ENCODE results near the gene ATG9A. TPM values are rescaled to one million over a fixed set of nuclear protein-coding genes. Genes with fewer than 3 reads are reported as not detected.

Gene ATG9A
- total RNA-seq, 1 experiment from 2014 or later = 42.9 TPM

GRCh38 chr2:219218732-219219701 lies 10.4 kb downstream of the ATG9A start, which contains the start of gene ABCB6:
TSS of gene ABCB6 (minus strand) at chr2:219218958. CDS start at chr2:219218673, 285 bp downstream.
- H3K36me3 Mint-ChIP-seq = peaks cover 38% of the 10 kb centered on the region
- peak within 1 kb of the TSS; percentile 79 for H3K27ac Mint-ChIP-seq
- peak; percentile 74 for ATAC-seq
- H3K4me1 Mint-ChIP-seq = peaks cover 25% of the 10 kb centered on the region
- DNase-seq (ENCODE audit: low spot score) = peak; percentile 92
- ChIA-PET CTCF (interaction anchor here (0.7 to 2.8 kb wide), 11 partner anchors 10 to 310 kb away, joined by 3 to 24 read pairs (median 4); partner anchors contain the start of genes ANKZF1, ATG9A, DNPEP and TUBA4B), POLR2A (interaction anchor here (1.0 to 3.0 kb wide), 8 partner anchors 11 to 265 kb away, joined by 4 to 21 read pairs (median 10); partner anchors contain the start of genes ANKZF1, ATG9A, DNAJB2 and DNPEP)
- H3K4me3 Mint-ChIP-seq = peak within 1 kb of the TSS; percentile 85
- no peaks in the 10 kb centered on the region for H3K9me3 Mint-ChIP-seq
- H3K27me3 Mint-ChIP-seq (ENCODE audit: low read depth) = no peaks in the 10 kb centered on the region
- TF ChIP-seq, protein P1, sequence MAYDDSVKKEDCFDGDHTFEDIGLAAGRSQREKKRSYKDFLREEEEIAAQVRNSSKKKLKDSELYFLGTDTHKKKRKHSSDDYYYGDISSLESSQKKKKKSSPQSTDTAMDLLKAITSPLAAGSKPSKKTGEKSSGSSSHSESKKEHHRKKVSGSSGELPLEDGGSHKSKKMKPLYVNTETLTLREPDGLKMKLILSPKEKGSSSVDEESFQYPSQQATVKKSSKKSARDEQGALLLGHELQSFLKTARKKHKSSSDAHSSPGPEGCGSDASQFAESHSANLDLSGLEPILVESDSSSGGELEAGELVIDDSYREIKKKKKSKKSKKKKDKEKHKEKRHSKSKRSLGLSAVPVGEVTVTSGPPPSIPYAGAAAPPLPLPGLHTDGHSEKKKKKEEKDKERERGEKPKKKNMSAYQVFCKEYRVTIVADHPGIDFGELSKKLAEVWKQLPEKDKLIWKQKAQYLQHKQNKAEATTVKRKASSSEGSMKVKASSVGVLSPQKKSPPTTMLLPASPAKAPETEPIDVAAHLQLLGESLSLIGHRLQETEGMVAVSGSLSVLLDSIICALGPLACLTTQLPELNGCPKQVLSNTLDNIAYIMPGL (CRISPR knock-in tag; IDR thresholded peaks at IDR 0.05) = peak; percentile 55; the same call in 1 of the 2 replicates
- TF ChIP-seq OVOL2 (CRISPR knock-in tag; IDR thresholded peaks at IDR 0.05; ENCODE audit: borderline replicate concordance) = no peak
- TF ChIP-seq, protein P2, sequence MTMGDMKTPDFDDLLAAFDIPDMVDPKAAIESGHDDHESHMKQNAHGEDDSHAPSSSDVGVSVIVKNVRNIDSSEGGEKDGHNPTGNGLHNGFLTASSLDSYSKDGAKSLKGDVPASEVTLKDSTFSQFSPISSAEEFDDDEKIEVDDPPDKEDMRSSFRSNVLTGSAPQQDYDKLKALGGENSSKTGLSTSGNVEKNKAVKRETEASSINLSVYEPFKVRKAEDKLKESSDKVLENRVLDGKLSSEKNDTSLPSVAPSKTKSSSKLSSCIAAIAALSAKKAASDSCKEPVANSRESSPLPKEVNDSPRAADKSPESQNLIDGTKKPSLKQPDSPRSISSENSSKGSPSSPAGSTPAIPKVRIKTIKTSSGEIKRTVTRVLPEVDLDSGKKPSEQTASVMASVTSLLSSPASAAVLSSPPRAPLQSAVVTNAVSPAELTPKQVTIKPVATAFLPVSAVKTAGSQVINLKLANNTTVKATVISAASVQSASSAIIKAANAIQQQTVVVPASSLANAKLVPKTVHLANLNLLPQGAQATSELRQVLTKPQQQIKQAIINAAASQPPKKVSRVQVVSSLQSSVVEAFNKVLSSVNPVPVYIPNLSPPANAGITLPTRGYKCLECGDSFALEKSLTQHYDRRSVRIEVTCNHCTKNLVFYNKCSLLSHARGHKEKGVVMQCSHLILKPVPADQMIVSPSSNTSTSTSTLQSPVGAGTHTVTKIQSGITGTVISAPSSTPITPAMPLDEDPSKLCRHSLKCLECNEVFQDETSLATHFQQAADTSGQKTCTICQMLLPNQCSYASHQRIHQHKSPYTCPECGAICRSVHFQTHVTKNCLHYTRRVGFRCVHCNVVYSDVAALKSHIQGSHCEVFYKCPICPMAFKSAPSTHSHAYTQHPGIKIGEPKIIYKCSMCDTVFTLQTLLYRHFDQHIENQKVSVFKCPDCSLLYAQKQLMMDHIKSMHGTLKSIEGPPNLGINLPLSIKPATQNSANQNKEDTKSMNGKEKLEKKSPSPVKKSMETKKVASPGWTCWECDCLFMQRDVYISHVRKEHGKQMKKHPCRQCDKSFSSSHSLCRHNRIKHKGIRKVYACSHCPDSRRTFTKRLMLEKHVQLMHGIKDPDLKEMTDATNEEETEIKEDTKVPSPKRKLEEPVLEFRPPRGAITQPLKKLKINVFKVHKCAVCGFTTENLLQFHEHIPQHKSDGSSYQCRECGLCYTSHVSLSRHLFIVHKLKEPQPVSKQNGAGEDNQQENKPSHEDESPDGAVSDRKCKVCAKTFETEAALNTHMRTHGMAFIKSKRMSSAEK (CRISPR knock-in tag; IDR thresholded peaks at IDR 0.05; ENCODE audit: borderline replicate concordance) = no peak
- TF ChIP-seq ZNF281 (CRISPR knock-in tag; IDR thresholded peaks at IDR 0.05) = peak; percentile 24; the same call in 1 of the 2 replicates
- TF ChIP-seq, protein P3, sequence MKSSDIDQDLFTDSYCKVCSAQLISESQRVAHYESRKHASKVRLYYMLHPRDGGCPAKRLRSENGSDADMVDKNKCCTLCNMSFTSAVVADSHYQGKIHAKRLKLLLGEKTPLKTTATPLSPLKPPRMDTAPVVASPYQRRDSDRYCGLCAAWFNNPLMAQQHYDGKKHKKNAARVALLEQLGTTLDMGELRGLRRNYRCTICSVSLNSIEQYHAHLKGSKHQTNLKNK (CRISPR knock-in tag; IDR thresholded peaks at IDR 0.05) = no peak
- 0 out of 2 replicates have a peak, but pooled peaks have one; percentile 41 for TF ChIP-seq ZNF138 (CRISPR knock-in tag; conservative IDR thresholded peaks at IDR 0.05)
- 0 out of 2 replicates have a peak, but pooled peaks have one; percentile 20 for TF ChIP-seq ESRRA (CRISPR knock-in tag; IDR thresholded peaks at IDR 0.05; ENCODE audit: borderline replicate concordance)
- TF ChIP-seq ZNF396 (CRISPR knock-in tag; IDR thresholded peaks at IDR 0.05; ENCODE audit: borderline replicate concordance) = no peak
- TF ChIP-seq SMAD4 (CRISPR knock-in tag; IDR thresholded peaks at IDR 0.05) = no peak
- TF ChIP-seq, protein P4, sequence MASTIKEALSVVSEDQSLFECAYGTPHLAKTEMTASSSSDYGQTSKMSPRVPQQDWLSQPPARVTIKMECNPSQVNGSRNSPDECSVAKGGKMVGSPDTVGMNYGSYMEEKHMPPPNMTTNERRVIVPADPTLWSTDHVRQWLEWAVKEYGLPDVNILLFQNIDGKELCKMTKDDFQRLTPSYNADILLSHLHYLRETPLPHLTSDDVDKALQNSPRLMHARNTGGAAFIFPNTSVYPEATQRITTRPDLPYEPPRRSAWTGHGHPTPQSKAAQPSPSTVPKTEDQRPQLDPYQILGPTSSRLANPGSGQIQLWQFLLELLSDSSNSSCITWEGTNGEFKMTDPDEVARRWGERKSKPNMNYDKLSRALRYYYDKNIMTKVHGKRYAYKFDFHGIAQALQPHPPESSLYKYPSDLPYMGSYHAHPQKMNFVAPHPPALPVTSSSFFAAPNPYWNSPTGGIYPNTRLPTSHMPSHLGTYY (CRISPR knock-in tag; IDR thresholded peaks at IDR 0.05) = no peak
- no peak for TF ChIP-seq MXD4 (CRISPR knock-in tag; IDR thresholded peaks at IDR 0.05; ENCODE audit: borderline replicate concordance)
- TF ChIP-seq CREM (CRISPR knock-in tag; IDR thresholded peaks at IDR 0.05) = peak; percentile 43; the same call in 1 of the 2 replicates
- TF ChIP-seq ZNF317 (CRISPR knock-in tag; IDR thresholded peaks at IDR 0.05; ENCODE audit: borderline replicate concordance, low read depth) = no peak
- TF ChIP-seq TEAD4 (CRISPR knock-in tag; IDR thresholded peaks at IDR 0.05) = peak; percentile 53; the same call in 1 of the 2 replicates
- peak; percentile 92; the same call in 1 of the 2 replicates for TF ChIP-seq ZBTB43 (CRISPR knock-in tag; IDR thresholded peaks at IDR 0.05)
- TF ChIP-seq, protein P5, sequence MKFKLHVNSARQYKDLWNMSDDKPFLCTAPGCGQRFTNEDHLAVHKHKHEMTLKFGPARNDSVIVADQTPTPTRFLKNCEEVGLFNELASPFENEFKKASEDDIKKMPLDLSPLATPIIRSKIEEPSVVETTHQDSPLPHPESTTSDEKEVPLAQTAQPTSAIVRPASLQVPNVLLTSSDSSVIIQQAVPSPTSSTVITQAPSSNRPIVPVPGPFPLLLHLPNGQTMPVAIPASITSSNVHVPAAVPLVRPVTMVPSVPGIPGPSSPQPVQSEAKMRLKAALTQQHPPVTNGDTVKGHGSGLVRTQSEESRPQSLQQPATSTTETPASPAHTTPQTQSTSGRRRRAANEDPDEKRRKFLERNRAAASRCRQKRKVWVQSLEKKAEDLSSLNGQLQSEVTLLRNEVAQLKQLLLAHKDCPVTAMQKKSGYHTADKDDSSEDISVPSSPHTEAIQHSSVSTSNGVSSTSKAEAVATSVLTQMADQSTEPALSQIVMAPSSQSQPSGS (CRISPR knock-in tag; IDR thresholded peaks at IDR 0.05; ENCODE audit: borderline replicate concordance, low read depth) = no peak
- TF ChIP-seq NFATC4 (CRISPR knock-in tag; IDR thresholded peaks at IDR 0.05) = peak; percentile 86; the same call in 1 of the 2 replicates
- TF ChIP-seq, protein P6, sequence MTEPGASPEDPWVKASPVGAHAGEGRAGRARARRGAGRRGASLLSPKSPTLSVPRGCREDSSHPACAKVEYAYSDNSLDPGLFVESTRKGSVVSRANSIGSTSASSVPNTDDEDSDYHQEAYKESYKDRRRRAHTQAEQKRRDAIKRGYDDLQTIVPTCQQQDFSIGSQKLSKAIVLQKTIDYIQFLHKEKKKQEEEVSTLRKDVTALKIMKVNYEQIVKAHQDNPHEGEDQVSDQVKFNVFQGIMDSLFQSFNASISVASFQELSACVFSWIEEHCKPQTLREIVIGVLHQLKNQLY (CRISPR knock-in tag; IDR thresholded peaks at IDR 0.05) = no peak
- TF ChIP-seq TCF7 (CRISPR knock-in tag; IDR thresholded peaks at IDR 0.05; ENCODE audit: low read depth) = no peak
